GM18873 (cell line): ENCODE results near the gene MEF2A.

ENCODE experiments used
- ATAC-seq: cut with Tn5 transposase; IDR thresholded peaks from one replicate; pipeline ENCODE4 v1.9.1; 2021; ENCODE audit warnings: mild to moderate bottlenecking, moderate library complexity, moderate number of reproducible peaks; ENCODE audit not compliant: unreplicated experiment, low FRiP score

MEF2A gene

DNA sequence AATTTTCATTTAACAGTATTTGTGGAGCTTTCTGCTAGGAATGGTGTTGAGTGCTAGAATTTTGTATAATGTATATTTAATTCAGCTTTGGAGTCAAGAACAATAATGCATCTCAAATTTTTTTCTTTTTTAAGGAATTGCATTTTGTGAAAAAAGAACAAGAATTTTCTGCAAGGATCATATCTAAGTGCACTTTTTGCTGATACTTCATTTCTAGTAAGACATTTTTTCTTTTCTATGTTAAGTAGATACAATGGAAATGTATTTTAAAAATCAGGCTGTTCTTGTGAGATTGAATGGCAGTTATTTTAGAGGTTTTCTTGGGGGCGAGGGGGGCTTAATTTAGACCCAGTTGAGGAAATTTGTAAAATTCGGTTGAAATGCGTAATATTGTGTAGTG is 32.5 kb downstream of the MEF2A start:
- no peak for ATAC-seq

DNA sequence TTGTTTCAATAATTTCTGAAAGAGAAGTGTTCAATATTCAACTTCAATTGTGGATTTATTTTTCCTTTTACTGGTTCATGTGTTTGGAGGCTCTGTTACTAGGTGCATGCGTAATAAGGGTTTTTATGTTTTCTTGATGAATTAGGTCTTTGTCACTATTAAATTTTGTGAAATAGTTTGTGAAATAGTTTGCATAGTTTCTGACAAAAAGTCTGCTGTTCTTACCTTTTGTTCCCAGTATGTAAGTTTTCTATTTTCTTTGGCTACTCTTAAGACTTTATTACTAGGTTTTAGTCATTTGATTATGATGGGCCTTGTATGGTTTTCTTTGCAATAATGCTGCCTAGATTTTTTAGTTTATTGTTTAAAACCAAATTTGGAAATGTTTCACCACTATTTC is 38.0 kb downstream of the MEF2A start:
- ATAC-seq, result no peak

DNA sequence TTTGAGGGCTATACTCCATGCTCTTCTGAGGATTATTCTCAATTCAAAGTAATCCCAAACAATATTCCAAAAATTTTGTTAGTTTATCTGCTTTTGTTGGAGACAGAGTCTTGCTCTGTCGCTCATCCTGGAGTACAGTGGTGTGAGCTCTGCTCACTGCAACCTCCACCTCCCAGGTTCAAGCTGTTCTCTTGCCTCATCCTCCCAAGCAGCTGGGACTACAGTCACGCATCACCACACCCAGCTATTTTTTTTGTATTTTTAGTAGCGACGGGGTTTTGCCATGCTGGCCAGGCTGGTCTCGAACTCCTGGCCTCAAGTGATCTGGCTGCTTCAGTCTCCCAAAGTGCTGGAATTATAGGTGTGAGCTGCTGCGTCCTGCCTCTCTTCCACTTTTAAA is 39.1 kb downstream of the MEF2A start:
- ATAC-seq, result no peak

DNA sequence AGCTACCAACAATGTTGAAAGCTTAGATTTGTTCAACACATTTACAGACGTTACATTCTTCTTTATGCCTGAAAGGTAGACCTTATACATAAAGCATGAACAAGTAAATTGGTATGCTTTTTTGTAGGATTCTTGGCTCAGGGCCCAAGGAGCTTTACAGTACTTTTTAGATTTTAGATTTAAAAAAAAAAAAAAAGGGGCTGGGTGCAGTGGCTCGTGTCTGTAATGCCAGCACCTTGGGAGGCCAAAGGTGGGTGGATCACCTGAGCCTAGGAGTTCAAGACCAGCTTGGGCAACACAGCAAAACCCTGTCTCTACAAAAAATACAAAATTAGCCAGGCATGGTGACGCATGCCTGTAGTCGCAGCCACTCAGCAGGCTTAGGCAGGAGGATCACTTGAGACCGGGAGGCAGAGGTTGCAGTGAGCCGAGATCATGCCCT is 39.7 kb downstream of the MEF2A start:
- ATAC-seq, result no peak

DNA sequence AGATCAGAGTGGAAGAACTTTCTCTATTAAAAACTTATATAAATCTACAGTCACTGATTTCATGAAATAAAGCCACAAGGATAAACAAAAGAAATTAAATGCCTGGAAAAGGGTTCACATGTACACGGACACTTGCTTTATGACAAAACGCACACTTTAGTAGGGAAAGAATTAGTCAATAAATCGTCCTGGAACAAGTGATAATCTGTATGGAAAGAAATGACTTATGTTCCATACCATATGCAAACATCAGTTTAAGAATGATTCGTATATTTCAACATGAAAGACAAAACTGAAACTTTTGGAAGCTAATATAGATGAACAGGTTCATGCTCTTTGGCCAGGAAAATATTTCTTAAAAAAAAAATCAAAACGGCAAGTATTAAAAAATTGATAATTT is 40.2 kb downstream of the MEF2A start:
- ATAC-seq, result no peak

DNA sequence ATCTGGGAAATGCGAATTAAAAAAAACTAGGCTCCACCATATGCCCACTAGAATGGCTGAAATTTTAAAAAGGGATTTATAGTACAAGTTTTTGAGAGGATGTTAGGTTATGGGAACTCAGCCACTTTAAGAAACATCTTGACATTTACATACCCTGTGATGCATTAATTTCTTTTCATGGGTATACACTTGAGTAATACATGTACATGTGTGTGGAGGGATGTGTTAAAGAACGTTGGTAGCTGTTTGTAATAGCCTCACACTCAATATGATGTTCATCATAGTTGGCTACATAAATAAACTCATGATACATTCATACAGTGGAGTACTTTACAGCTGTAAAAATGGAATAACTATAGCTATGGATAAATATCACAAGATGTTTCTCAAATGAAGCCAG is 40.9 kb downstream of the MEF2A start:
- no peak for ATAC-seq

DNA sequence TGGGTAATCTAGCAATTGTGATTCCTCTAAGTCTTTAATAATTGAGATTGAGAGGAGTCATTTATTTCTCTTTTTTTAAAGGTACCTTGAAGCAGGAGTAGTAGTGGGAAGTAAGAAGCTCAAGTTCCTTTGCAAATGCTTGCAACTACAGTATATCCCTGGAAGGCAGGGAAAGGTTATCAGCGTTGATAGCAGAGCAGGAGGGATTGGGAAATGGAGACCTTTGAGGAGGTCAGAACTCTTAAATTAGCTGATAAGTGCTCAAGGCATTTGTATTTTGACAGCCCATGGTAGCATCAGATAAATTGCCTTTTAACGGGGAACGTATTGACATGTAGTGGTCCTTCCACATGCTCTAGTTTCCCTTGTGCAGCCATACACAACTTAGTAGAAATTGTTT is 47.7 kb downstream of the MEF2A start:
- ATAC-seq, result no peak

DNA sequence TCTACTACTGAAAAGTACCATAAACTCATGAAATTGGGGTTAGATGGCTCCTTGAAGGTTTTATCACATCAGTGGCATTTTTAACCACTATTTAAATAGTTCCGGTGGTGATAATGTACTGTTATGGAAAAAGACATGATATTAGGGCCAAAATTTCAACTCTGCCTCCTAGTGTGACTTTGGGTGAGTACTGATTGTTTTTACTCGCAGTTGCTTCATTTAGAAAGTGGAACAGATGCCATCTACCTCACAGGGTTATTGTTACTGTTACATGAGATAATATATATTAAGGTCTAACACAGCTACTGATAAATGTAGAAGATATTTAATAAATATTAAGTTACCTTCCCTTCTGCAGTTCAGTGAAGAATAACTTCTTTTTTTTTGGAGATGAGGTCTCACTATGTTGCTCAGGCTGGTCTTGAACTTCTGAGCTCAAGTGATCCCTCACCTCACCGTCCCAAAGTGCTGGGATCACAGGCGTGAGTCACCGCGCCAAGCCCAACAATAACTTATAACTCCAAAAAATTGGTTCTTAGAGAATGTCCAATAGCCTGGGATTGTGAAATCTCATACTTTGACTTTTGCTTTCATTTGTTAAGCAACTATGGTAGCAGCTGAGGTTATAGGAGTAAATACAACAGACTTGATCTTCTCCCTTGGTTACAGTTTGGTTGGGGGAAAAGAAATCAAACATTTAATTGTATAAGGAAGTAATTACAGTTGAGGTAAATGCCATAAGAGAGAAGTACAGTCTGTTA is 48.3 kb downstream of the MEF2A start:
- no peak for ATAC-seq

DNA sequence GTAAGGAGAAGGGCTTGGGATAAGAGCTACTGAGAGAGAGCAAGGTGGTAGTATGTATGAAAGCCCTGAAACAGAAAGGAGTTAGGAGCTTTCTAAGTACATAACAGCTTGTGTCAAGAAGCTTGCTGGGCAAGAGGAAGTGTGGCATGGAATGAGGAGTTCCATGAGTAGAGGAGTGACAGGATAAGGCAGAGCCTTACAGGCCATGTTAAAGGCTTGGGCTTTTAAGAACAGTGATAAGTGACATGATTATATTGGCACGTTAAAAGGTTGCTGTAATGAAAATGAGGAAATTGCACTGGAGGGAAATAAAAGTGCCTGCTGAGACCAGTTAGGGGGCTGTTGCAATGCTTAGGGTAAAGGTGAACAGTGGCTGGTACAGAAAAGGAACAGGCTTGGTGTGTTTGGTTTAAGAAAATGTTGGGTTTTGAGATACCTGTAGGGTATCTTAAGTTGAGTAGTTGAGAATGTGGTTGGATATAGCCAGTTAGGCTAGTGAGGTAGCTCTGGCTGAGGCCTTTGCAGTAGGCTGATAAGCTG is 49.0 kb downstream of the MEF2A start:
- ATAC-seq, result no peak

DNA sequence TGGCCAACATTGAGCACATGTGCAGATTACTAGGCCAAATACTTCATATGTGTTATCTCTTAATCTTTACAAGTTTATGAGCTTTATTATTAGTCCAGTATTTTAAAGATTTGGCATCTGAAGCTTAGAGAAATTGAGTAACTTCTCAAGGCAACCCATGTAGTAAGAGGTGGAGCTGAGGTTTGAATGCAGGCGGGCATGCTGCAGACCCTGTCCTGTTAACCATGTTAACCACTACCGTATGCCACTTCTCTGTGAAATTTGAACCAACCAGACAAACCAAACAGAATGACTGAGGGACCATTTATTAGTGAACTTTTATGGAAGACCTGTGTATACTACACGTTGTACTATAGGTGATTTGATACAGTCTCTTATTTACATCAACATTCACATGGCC is 49.7 kb downstream of the MEF2A start:
- ATAC-seq, result no peak

DNA sequence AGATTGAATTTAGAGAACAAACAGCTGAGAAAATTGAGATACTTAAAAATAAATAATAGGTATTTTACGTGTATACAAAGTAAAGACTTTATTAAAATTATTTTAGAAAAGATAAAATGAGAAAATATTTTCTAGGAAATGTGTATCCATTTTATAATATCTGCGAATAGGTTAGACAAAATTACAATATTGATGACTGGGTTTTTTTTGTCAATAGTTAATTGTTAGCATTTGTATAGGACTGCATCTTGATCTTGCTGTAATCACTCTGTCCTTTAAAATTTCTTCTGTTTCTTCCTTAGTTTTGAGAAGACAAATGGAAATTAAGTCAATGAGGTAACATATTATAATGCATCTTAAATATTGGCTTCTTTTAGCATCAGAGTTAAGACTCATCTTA is 50.3 kb downstream of the MEF2A start:
- no peak for ATAC-seq

DNA sequence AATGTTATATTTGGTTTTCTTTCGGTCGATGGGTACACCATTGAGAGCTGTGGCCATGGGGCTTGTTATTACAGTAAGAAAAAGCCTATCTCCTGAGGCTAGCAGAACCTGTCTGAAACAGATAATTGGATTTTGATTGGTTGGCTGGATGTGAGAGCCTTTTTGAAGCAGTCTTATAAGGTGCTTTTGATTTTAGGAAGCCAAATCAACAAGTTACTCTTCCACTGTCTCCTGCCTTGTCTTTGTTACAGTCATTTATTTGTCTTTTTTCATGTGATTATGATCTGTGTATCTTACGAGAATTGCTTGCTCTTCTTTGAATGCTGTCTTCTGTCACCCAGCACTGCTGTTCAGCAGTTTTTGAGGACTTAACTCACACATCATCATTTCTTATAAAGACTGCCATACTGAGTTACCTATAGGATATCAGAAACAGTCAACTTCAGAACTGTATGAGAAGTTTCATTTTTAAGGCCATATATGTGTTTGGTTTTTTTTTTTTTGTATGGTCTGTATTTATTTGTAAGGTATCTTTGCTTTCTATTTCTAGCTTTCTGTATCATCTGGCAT is 51.1 kb downstream of the MEF2A start:
- no peak for ATAC-seq

DNA sequence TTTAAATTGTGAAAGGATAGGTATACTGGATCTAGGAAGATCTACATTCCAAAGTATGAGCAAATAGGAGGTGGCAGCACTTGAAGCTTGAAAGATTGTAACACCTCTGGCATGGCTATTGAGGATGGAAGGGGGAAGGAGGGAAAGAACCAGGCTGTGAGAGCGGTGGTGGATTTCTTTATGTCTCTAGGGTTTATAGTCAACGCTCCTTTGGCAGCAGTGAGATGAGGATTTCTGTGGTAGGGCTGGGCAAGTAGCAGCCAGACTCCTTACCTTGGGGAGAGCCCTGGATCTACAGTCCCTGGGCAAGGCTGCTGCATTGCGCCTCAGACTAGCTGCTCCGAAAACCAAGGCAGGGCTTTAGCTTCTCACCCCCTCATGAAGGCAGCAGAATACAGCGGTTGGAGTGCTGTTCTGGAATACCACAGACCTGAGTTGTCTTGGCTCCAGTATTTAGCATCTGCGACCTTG is 53.2 kb downstream of the MEF2A start:
- no peak for ATAC-seq

DNA sequence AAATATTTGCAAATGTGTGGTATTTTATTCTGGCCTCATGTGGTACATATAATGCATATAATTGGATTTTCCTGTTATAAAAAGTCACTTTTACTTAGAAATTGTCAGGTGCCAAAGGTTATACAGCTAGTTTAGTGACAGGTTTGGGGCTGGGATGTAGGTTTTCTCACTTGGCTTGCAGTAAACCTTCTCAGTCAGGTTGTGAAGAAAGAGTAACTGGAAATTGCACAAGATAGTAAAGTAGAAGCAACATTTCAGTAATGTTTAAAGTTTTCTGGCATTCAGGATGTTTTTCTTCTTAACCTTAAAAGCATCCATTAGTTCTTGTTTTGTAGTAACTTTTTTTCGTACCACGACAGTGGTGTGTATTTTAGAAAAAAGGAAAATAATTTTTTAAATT is 53.9 kb downstream of the MEF2A start:
- ATAC-seq, result no peak

DNA sequence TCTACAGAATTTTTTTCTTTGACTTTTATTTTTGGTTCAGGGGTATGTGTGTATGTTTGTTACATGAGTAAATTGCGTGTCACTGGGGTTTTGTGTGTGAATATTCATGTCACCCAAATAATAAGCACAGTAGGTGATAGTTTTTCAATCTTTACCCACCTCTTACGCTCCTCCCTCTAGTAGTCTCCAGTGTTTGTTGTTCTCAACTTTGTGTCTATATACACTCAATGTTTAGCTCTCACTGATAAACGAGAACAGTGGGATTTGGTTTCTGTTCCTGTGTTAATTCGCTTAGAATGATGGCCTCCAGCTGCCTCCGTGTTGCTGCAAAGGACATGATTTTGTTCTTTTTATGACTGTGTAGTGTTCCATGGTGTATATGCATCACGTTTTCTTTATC is 54.4 kb downstream of the MEF2A start:
- no peak for ATAC-seq

DNA sequence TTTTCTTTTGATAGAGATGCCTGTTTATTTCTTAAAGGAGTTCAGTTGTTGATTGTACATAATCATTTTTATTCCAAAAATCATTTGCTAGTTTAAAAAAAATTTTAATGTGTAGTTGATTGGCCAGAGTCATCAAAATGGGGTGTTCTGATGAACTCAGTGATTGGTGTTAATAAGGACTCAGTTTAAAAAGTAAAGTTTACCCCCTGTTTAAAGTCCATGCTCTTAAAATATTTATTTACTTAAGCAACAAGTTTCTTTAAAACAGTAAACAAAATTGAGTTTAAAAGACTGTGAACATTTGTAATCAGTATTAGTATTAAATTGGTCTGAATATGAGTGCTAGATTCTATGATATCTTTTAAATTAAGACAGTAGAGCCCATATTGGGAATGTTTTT is 56.0 kb downstream of the MEF2A start:
- no peak for ATAC-seq

DNA sequence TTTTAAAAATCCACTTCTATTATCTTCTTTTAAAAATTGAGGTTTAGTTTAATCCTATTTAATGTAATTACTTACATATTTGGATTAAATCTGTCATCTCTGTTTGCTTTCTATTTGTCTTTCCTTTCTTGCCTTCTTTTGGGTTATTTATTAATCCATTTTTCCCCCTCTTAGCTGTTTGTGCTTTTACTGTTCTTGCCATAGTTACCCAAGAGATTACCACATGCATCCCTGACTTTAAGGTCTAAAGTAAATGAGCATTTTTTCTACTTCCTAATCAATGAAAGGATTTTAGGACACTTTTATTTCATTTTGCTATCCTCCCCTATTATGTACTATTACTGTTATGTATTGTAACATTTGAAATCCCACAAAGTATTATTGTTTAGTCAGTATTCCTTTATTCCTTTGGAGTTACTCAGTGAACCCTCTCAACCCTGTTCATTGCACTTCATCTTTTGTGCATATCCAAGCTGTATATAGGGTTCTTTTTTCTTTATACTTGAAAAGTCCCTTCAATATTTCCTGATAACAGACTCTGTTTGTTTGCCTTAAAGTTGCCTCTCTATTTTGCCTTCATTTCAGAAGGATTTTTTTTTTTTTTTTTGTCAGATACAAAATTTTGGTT is 62.7 kb downstream of the MEF2A start:
- ATAC-seq, result no peak

DNA sequence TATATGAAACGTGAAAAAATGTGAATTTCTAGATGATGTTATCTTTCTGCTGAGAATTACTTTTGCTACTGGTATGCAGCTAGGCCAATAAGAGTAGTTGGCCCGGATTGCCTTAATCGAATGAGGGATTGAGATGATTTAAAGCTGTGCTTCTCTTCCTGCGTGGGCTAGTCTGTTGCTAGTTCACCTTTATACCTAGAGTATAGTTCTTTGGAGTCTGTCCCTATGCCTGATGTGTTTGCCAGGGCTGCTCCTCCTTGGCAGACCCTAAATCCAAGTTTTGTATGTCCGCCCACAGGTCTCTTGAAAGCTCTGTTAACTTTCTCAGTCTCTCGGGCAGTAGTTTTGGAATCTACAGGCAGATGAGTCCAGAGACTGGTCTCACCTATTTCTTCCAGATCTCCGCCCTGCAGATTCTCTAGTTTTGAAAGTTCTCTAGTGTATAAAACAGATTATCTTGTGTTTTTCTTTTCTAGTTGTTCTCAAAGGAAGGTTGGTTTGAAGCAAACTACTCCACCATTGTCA is 64.9 kb downstream of the MEF2A start:
- peak; percentile 10 for ATAC-seq

DNA sequence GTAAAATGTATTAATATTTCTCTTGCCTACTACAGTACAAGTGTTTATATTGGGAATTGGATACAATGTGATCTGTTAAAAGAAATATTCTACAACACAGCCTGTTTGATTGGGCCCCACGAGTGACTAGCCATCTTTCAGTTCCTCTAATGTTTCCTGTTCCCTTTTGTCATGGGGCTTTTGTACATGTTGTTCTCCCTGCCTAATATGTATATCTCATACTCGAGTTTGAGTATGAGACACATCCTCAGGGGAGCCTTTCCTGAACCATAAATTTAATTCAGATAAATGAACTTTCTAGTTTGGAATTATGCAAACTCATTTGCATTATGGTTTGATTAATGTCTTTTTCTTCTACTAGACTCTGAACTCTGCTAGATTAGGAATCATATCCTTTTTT is 65.5 kb downstream of the MEF2A start:
- ATAC-seq, result peak; percentile 90

DNA sequence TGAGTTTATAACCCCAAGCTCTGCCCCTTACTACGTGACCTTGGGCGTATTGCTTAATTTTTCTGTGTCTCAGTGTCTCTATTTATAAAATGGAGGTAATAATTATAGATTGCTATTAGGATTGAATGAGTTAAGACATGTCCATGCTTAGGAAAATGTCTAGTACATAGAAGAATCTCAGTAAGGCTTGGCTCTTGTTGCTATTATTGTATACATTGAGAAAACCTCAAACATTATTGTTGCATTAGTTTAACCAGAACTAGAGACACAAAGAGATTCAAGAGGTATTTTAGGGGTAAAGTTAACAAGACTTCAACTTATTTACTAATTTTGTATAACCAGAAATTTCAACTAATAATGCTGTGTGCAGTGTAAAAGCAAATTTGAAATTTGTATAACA is 66.7 kb downstream of the MEF2A start:
- ATAC-seq, result no peak

DNA sequence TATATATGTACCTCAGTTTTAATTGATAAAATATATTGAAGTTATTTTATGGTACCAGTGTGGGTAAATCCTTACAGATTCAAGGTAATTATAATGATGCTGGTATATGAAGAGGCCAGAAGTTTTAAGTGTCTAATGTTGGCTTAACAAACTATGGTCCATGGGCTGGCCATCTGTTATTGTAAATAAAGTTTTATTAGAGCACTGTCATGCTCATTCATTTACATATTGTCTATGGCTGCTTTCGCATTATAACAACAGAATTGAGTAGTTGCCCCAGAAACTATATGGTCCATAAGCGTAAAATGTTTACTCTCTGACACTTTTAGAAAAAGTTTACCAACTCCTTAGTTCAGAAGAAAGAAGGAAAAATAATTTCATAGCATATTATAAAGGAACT is 67.9 kb downstream of the MEF2A start:
- no peak for ATAC-seq
